ENCODE data around the gene KRTAP9-4.

DNA sequence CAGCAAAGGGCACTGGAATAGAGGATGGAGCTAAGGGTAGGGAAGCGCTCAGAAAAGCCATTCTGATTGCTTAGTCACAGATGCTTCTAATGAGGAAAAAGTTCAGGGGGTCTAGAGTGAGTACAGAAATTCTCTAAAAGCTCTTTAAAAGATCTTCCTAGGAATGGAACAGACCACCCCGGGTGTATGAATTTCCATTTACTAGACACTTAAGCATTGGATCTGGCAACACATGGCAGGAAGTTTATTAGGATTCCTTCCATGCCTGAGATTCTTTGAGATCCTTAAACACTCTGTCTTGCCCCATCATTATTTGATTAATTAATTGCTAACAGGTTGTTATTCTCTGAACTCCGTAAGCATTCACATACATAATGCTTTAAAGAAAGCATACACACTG lies 34.6 kb downstream of the KRTAP9-4 start:
- no peak for TF ChIP-seq POLR2A (IDR thresholded peaks at IDR 0.05)
- TF ChIP-seq CTCF (IDR thresholded peaks at IDR 0.05) = no peak
- no peak for TF ChIP-seq EP300 (IDR thresholded peaks at IDR 0.05)
